GM12864 (cell line): ENCODE data around the gene SEBOX.

Source experiments
- DNase-seq: peaks from one replicate; pipeline ENCODE4 v3.0.0-alpha.2; 2011; ENCODE audit warnings: low read depth
- H3K4me3 ChIP-seq: 2 replicates; pipeline ENCODE4 v1.5.1; 2011; ENCODE audit warnings: mild to moderate bottlenecking, low read depth, low read length, control low read depth
- TF ChIP-seq, protein P1 (sequence below): IDR thresholded peaks from 2 replicates; pipeline ENCODE4 v1.5.1; 2011; ENCODE audit warnings: low read depth, mild to moderate bottlenecking, moderate library complexity, low read length, control low read depth, inconsistent platforms; ENCODE audit errors: missing control alignments

The SEBOX gene

GRCh38 chr17:28394337-28395116, 29.5 kb upstream of the SEBOX start:
- H3K4me3 ChIP-seq: no peak overlapping the region
- TF ChIP-seq, protein P1, sequence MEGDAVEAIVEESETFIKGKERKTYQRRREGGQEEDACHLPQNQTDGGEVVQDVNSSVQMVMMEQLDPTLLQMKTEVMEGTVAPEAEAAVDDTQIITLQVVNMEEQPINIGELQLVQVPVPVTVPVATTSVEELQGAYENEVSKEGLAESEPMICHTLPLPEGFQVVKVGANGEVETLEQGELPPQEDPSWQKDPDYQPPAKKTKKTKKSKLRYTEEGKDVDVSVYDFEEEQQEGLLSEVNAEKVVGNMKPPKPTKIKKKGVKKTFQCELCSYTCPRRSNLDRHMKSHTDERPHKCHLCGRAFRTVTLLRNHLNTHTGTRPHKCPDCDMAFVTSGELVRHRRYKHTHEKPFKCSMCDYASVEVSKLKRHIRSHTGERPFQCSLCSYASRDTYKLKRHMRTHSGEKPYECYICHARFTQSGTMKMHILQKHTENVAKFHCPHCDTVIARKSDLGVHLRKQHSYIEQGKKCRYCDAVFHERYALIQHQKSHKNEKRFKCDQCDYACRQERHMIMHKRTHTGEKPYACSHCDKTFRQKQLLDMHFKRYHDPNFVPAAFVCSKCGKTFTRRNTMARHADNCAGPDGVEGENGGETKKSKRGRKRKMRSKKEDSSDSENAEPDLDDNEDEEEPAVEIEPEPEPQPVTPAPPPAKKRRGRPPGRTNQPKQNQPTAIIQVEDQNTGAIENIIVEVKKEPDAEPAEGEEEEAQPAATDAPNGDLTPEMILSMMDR: no peak
- DNase-seq: no peak

DNA sequence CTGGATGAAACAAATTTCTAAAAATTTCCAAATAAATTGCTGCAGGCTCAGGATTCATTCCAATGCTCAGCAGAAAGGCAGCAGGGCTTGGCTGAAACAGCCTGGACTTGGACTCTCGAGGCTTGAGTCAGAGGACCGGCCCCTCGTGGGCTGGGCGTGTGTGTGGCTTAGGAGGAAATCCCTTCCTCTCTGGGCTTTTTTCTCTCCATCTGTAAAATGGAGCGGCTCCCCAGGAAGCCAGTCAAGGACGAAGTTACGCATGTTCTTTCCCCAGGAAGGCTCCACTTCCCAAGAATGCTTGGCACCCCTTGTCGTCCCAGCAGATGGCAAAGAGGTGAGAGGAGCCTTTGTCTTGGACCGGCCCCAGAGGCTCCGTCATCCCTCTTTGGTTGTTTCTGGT, 27.5 kb upstream of the SEBOX start:
- TF ChIP-seq, protein P1: no peak
- DNase-seq: no peak

GRCh38 chr17:28391401-28391800, 26.4 kb upstream of the SEBOX start:
- DNase-seq: no peak
- no peak overlapping the region for H3K4me3 ChIP-seq
- TF ChIP-seq, protein P1: no peak

More for the DNA sequence above, 27.5 kb upstream of the SEBOX start:
- H3K4me3 ChIP-seq: no peak overlapping the region

DNA sequence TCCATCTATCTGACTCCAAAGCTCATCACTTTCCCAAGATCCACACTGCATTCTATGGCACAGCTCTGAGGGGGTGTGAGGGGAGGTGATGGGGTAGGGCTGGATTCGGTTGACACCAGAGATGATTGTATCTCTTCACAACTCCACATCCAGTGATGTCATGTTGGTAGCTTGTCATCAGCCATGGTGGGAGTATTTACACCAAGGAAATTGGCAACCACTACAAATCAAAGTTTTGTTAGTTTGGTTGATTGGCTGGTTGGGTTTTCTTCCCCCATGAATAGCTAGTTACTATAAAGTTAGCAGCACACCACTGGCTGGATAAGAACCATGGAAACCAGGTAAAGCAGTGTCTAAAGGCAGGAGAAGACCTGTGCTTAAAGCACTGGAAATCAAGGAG, 26.0 kb upstream of the SEBOX start:
- TF ChIP-seq, protein P1: no peak
- DNase-seq: no peak
- no peak overlapping the region for H3K4me3 ChIP-seq

GRCh38 chr17:28390563-28390962, 25.6 kb upstream of the SEBOX start:
- H3K4me3 ChIP-seq: no peak overlapping the region
- DNase-seq: no peak
- TF ChIP-seq, protein P1: no peak

DNA sequence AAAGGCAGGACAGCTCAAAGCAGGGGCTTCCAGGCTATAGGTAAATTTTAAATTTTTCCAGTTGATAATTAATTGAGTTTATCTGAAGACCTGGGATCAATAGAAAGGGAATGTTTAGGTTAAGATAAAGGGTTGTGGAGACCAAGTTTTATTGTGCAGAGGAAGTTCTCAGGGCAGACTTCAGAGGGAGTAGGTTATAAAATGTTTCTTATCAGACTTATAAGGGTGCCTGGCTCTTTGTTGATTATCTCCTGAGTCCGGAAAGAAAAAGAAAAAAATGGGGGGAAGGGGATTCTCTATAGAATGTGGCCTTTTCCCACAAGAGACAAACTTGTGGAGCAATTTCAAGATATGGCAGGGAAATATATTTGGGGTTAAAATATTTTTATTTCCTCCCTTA, 25.1 kb upstream of the SEBOX start:
- TF ChIP-seq, protein P1: no peak

GRCh38 chr17:28388106-28388505, 23.1 kb upstream of the SEBOX start:
- H3K4me3 ChIP-seq: no peak overlapping the region
- TF ChIP-seq, protein P1: no peak
- no peak for DNase-seq

More for the DNA sequence above, 25.1 kb upstream of the SEBOX start:
- DNase-seq: no peak
- H3K4me3 ChIP-seq: no peak overlapping the region
